ENCODE measurements around the gene TKT. TPM values are rescaled to one million over a fixed set of nuclear protein-coding genes. Genes with fewer than 3 reads are reported as not detected.

The TKT gene, protein sequence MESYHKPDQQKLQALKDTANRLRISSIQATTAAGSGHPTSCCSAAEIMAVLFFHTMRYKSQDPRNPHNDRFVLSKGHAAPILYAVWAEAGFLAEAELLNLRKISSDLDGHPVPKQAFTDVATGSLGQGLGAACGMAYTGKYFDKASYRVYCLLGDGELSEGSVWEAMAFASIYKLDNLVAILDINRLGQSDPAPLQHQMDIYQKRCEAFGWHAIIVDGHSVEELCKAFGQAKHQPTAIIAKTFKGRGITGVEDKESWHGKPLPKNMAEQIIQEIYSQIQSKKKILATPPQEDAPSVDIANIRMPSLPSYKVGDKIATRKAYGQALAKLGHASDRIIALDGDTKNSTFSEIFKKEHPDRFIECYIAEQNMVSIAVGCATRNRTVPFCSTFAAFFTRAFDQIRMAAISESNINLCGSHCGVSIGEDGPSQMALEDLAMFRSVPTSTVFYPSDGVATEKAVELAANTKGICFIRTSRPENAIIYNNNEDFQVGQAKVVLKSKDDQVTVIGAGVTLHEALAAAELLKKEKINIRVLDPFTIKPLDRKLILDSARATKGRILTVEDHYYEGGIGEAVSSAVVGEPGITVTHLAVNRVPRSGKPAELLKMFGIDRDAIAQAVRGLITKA
- 1,229 and 1,411 TPM in 2 replicates for total RNA-seq (2014; rRNA removed; shearing (Covaris generic))
- 584 and 604 TPM in 2 replicates for polyA plus RNA-seq (2016; fragmentation: Nextera tagmentation; extraction: Ambion mirVana)
- long read RNA-seq, transcript TKT-203 (15 exons, 2,831 nt): minor isoform, 8 of 1,932 reads
- long read RNA-seq, transcript TKT-207 (8 exons, 1,972 nt): minor isoform, 13 of 1,932 reads
- long read RNA-seq, transcript TKT-208 (14 exons, 3,010 nt): major isoform, 1,656 of 1,932 reads
- long read RNA-seq, partial matches to known transcripts: 171 of 1,932 reads
- long read RNA-seq, other reads (novel, unspliced or antisense): 81 of 1,932 reads

DNA sequence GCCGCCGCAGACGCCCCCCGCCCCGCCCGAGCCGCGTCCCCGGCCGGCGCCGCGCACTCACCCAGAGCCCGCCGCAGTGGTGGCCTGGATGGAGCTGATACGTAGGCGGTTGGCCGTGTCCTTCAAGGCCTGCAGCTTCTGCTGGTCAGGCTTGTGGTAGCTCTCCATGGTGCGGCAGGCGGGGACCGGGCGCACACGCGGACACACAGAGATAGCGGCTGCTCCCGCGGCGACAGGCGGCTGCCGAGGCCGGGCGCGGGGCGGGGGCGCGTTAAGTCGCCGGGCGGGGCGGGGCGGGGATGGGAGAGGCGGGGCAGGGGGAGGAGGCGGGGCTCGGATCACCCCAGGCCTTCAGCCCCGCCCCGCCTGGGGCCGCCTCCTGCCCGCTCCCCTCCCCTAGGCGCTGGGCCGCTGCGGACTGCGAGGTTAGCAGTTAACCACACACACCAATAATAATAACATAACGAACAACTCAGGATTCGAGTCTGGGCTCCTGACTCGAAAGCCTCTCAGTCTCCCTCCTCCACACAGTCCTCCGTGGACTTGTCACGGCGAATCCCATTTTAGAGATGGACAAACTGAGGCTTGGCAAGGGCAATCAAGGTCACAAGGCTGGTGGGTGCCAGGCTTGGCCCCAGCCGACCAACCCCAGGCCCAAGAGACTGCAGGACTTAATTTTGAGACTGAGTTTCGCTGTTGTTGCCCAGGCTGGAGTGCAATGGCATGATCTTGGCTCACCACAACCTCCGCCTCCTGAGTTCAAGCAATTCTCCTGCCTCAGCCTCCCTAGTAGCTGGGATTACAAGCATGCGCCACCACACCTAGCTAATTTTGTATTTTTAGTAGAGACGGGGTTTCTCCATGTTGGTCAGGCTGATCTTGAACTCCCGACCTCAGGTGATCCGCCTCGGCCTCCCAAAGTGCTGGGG is at the start of gene TKT:
Gene TKT, minus strand, starts transcription at position 248 of the 929 bp plus-strand sequence. Its CDS starts 80 bp downstream, at position 168.
- Mint-ChIP-seq H3K4me1 (peaks cover 54% of the 10 kb centered on the region), H3K4me3 (peak within 1 kb of the TSS; percentile 96), H3K9me3 (no peaks in the 10 kb centered on the region), H3K36me3 (ENCODE audit: low read depth) (peaks cover 41% of the 10 kb centered on the region), H3K27me3 (ENCODE audit: insufficient read depth, low read depth, poor library complexity) (peaks cover 47% of the 10 kb centered on the region), H3K27ac (peak within 1 kb of the TSS; percentile 96)
- Histone ChIP-seq H3F3A (replicated peaks; ENCODE audit: low read depth) (peaks cover 27% of the 10 kb centered on the region), H2AFZ (peak within 1 kb of the TSS; percentile 66; the same call in 1 of the 2 replicates), H3K4me3 (peak within 1 kb of the TSS; percentile 100), H3K27ac (ENCODE audit: low read depth) (peak within 1 kb of the TSS; percentile 84), H4K20me1 (replicated peaks; ENCODE audit: insufficient read depth) (peaks cover 26% of the 10 kb centered on the region), H3K4me1 (ENCODE audit: insufficient read depth) (peaks cover 58% of the 10 kb centered on the region), H3K4me2 (peak within 1 kb of the TSS; percentile 100), H3K79me2 (replicated peaks; ENCODE audit: insufficient read depth) (peaks cover 53% of the 10 kb centered on the region), H3K9me2 (ENCODE audit: insufficient read depth) (peaks cover 11% of the 10 kb centered on the region; the same call in 1 of the 2 replicates), H3K27me3 (ENCODE audit: insufficient read depth) (no peaks in the 10 kb centered on the region), H3K36me3 (ENCODE audit: insufficient read depth) (peaks cover 19% of the 10 kb centered on the region)
- TF ChIP-seq EZH2 (IDR thresholded peaks at IDR 0.05; ENCODE audit: low read depth, unreplicated experiment): no peak
- TF ChIP-seq POLR2AphosphoS5 (IDR thresholded peaks at IDR 0.05; ENCODE audit: low read depth): peak; percentile 95
- TF ChIP-seq, protein P1, sequence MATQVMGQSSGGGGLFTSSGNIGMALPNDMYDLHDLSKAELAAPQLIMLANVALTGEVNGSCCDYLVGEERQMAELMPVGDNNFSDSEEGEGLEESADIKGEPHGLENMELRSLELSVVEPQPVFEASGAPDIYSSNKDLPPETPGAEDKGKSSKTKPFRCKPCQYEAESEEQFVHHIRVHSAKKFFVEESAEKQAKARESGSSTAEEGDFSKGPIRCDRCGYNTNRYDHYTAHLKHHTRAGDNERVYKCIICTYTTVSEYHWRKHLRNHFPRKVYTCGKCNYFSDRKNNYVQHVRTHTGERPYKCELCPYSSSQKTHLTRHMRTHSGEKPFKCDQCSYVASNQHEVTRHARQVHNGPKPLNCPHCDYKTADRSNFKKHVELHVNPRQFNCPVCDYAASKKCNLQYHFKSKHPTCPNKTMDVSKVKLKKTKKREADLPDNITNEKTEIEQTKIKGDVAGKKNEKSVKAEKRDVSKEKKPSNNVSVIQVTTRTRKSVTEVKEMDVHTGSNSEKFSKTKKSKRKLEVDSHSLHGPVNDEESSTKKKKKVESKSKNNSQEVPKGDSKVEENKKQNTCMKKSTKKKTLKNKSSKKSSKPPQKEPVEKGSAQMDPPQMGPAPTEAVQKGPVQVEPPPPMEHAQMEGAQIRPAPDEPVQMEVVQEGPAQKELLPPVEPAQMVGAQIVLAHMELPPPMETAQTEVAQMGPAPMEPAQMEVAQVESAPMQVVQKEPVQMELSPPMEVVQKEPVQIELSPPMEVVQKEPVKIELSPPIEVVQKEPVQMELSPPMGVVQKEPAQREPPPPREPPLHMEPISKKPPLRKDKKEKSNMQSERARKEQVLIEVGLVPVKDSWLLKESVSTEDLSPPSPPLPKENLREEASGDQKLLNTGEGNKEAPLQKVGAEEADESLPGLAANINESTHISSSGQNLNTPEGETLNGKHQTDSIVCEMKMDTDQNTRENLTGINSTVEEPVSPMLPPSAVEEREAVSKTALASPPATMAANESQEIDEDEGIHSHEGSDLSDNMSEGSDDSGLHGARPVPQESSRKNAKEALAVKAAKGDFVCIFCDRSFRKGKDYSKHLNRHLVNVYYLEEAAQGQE (IDR thresholded peaks at IDR 0.05; ENCODE audit: unreplicated experiment): peak; percentile 55
- peak; percentile 46 for ATAC-seq
- DNase-seq (ENCODE audit: low spot score): peak; percentile 89

DNA sequence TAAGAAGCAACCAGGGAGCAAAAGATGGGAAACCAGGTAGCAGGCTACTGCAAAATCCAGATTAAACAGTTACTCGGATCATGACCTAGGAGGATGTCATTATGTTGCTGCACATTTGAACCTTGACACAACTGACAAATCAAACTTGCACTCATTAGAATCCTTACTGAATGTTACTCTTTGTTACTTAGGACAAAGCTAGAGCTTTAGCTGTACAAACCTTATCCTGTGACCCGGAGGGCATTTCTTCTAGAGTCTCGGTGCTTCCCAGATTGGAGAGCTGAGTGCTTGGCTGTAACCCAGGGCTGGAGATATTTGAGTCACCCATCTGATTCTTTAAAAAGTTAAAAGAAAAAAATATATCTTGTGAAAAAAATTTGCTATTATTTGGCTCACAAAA is 48.1 kb upstream of the TKT start:
- H3K36me3 ChIP-seq (ENCODE audit: insufficient read depth): peaks cover 16% of the 10 kb centered on the region
- H3K36me3 Mint-ChIP-seq (ENCODE audit: low read depth): peaks cover 33% of the 10 kb centered on the region; the same call in 2 of the 3 replicates
- TF ChIP-seq EZH2phosphoT487 (IDR thresholded peaks at IDR 0.05; ENCODE audit: unreplicated experiment) (no peak), EZH2 (IDR thresholded peaks at IDR 0.05; ENCODE audit: low read depth, unreplicated experiment) (no peak)
- no peak overlapping the region for H3K27ac Mint-ChIP-seq
- H2AFZ ChIP-seq: no peak overlapping the region
- no peak overlapping the region for H3K27ac ChIP-seq (ENCODE audit: low read depth)
- H4K20me1 ChIP-seq (replicated peaks; ENCODE audit: insufficient read depth): 0 out of 2 replicates have a peak, but pooled peaks cover 3% of the 10 kb centered on the region
- no peaks in the 10 kb centered on the region for H3K4me1 Mint-ChIP-seq
- H3K9me3 Mint-ChIP-seq: no peaks in the 10 kb centered on the region
- no peaks in the 10 kb centered on the region for H3K9me2 ChIP-seq (ENCODE audit: insufficient read depth)
- no peak for DNase-seq (ENCODE audit: low spot score)
- no peaks in the 10 kb centered on the region for H3K79me2 ChIP-seq (replicated peaks; ENCODE audit: insufficient read depth)
- H3K4me3 Mint-ChIP-seq: no peak overlapping the region
- no peak overlapping the region for H3K4me2 ChIP-seq
- no peak overlapping the region for H3K4me3 ChIP-seq
- ATAC-seq: no peak
- H3F3A ChIP-seq (replicated peaks; ENCODE audit: low read depth): peaks cover 4% of the 10 kb centered on the region; the same call in 1 of the 2 replicates
- no peaks in the 10 kb centered on the region for H3K4me1 ChIP-seq (ENCODE audit: insufficient read depth)
- no peaks in the 10 kb centered on the region for H3K27me3 ChIP-seq (ENCODE audit: insufficient read depth)
- peaks cover 3% of the 10 kb centered on the region for H3K27me3 Mint-ChIP-seq (ENCODE audit: insufficient read depth, low read depth, poor library complexity)
